Lung (tissue), 12 donors: ENCODE measurements around the gene TRAPPC12. TPM values are rescaled to one million over a fixed set of nuclear protein-coding genes. Genes with fewer than 3 reads are reported as not detected.

Experiments used
- ATAC-seq: fragments of 200-7000 bp; cut with Tn5 transposase; one replicate; pipeline ENCODE4 v1.9.1; 2020; ENCODE audit warnings: moderate number of reproducible peaks; ENCODE audit not compliant: insufficient read depth, low FRiP score
- DNase-seq, 3 donors: peaks; one replicate each; pipeline ENCODE4 v3.0.0-alpha.2; 2013 to 2017
- H3K27ac ChIP-seq, 2 donors: one replicate each; pipeline ENCODE4 v1.5.1; 2013; ENCODE audit warnings: mild to moderate bottlenecking in 2 of 2, moderate library complexity in 2 of 2, control low read depth in 1 of 2, inconsistent platforms in 1 of 2, low read depth in 1 of 2, low read length in 1 of 2
- H3K27me3 ChIP-seq, 3 donors: one replicate each; pipeline ENCODE4 v1.5.1; 2013; ENCODE audit warnings: low read length in 2 of 3; ENCODE audit not compliant: control insufficient read depth in 3 of 3, insufficient read depth in 3 of 3
- H3K36me3 ChIP-seq, 4 donors: one replicate each; pipeline ENCODE4 v1.5.1; 2013; ENCODE audit warnings: low read length in 4 of 4, mild to moderate bottlenecking in 1 of 4, moderate library complexity in 1 of 4; ENCODE audit not compliant: control insufficient read depth in 4 of 4, insufficient read depth in 4 of 4
- H3K4me1 ChIP-seq, 5 donors: one replicate each; pipeline ENCODE4 v1.5.1; 2013; ENCODE audit warnings: low read length in 5 of 5, mild to moderate bottlenecking in 2 of 5, moderate library complexity in 1 of 5; ENCODE audit not compliant: control insufficient read depth in 5 of 5, insufficient read depth in 5 of 5
- H3K4me3 ChIP-seq: one replicate; pipeline ENCODE4 v1.5.1; 2013; ENCODE audit warnings: mild to moderate bottlenecking, control low read depth, moderate library complexity
- H3K9ac ChIP-seq, 2 donors: one replicate each; pipeline ENCODE4 v1.5.1; 2013; ENCODE audit warnings: low read length in 2 of 2, control low read depth in 1 of 2; ENCODE audit not compliant: insufficient read depth in 1 of 2
- H3K9me3 ChIP-seq, 4 donors: one replicate each; pipeline ENCODE4 v1.5.1; 2013; ENCODE audit warnings: low read length in 3 of 4, mild to moderate bottlenecking in 1 of 4, moderate library complexity in 1 of 4; ENCODE audit not compliant: control insufficient read depth in 4 of 4, insufficient read depth in 3 of 4
- WGBS, 2 donors: extraction: QIAGEN DNeasy Blood & Tissue Kit; methylation state at CpG; one replicate each; pipeline ENCODE4 v1.1.7; 2013; 5-methylcytosine and 5-hydroxymethylcytosine counted together
- polyA plus RNA-seq, 2 donors: library from polyadenylated mRNA; stranded (reverse); fragments of 200-250 nt; gene quantifications; one replicate each; pipeline ENCODE4 v1.2.1, GENCODE V29; 2013
- total RNA-seq, 2 donors: library from RNA; depleted of rRNA in 1 of 2; stranded (reverse); fragments of >200 nt in 1 of 2; gene quantifications; one replicate each; pipeline ENCODE4 v1.2.1, GENCODE V29; 2014 to 2021
- TF ChIP-seq, protein P1 (sequence below): IDR thresholded peaks from 2 replicates; pipeline ENCODE4 v1.5.1; 2012; ENCODE audit warnings: mild to moderate bottlenecking; ENCODE audit errors: control extremely low read depth, extremely low read depth
- donor health status: control.
- donor health status: control.
- donor health status: Bipolar disorder and iron deficiency.
- donor health status: healthy.
- donor health status: DM: yes; HTN: yes; CAD: no.

The TRAPPC12 gene
- total and polyA plus RNA-seq, 4 donors = 49.9 to 117 (median 91.0) TPM

DNA sequence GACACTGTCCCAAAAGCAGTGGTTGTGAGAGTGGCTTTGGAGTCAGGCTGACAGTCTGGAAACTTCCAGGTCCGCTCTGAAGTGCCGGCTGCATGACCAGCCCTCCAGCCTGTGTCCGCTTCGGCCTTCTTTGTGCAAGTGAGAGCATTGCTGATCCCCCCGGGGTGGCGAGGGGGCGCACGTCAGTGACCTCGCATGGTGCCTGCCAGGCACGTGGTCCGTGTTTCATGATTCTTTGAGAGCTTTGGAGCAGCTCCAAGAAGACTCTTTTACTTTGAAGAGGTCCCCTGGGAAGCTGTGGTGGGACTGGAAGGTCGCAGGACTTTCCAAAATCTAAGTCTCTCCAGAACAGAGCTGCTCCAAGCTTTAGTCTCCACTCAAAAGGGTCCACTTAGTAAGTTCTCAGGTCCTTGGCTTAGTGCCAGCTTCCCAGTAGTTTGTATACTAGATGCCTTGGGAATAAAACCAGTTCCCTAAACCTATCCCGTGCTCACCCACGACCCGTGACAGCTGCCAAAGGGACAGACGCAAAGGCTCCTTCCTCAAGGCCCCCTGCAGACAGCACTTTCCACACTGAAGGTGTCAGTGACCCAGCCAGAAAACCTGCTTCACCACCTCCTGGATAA lies 71.0 kb downstream of the TRAPPC12 start:
- H3K9me3 ChIP-seq = no peaks in the 10 kb centered on the region
- H3K27ac ChIP-seq = no peak overlapping the region
- TF ChIP-seq, protein P1, sequence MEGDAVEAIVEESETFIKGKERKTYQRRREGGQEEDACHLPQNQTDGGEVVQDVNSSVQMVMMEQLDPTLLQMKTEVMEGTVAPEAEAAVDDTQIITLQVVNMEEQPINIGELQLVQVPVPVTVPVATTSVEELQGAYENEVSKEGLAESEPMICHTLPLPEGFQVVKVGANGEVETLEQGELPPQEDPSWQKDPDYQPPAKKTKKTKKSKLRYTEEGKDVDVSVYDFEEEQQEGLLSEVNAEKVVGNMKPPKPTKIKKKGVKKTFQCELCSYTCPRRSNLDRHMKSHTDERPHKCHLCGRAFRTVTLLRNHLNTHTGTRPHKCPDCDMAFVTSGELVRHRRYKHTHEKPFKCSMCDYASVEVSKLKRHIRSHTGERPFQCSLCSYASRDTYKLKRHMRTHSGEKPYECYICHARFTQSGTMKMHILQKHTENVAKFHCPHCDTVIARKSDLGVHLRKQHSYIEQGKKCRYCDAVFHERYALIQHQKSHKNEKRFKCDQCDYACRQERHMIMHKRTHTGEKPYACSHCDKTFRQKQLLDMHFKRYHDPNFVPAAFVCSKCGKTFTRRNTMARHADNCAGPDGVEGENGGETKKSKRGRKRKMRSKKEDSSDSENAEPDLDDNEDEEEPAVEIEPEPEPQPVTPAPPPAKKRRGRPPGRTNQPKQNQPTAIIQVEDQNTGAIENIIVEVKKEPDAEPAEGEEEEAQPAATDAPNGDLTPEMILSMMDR = no peak
- WGBS, 2 donors = 66 to 79% methylated on average over 16 of the region's 16 CpGs
- peaks cover 0 to 32% (median 9%) of the 10 kb centered on the region in 5 donors for H3K4me1 ChIP-seq
- H3K27me3 ChIP-seq = no peaks in the 10 kb centered on the region
- no peak overlapping the region for H3K4me3 ChIP-seq
- peak overlapping the region in 1 of 2 donors; percentile 13 for H3K9ac ChIP-seq
- H3K36me3 ChIP-seq = peaks cover 0 to 32% (median 23%) of the 10 kb centered on the region in 4 donors
- ATAC-seq (no peak), DNase-seq (peak; percentile 29 to 64 (median 40))

DNA sequence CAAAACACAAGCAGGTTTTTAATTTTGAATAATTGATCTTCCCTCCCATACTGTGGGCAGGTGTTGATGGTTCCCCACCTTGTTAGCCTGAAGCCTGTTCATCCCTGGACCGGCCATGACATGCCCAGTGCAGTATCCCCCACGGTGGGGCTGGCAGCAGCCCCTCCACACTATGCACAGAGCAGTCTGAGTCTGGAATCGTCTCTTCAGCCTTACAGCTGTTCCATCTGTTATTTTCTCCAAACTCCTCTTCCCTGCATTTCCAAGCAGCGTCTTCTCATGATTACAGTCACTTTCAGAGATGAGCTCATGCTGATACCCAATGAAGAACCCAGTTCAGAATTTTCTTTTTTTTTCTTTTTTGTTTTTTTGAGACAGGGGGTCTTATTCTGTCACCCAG lies 71.7 kb downstream of the TRAPPC12 start:
- TF ChIP-seq, protein P1 = no peak
- H3K27me3 ChIP-seq = no peaks in the 10 kb centered on the region

DNA sequence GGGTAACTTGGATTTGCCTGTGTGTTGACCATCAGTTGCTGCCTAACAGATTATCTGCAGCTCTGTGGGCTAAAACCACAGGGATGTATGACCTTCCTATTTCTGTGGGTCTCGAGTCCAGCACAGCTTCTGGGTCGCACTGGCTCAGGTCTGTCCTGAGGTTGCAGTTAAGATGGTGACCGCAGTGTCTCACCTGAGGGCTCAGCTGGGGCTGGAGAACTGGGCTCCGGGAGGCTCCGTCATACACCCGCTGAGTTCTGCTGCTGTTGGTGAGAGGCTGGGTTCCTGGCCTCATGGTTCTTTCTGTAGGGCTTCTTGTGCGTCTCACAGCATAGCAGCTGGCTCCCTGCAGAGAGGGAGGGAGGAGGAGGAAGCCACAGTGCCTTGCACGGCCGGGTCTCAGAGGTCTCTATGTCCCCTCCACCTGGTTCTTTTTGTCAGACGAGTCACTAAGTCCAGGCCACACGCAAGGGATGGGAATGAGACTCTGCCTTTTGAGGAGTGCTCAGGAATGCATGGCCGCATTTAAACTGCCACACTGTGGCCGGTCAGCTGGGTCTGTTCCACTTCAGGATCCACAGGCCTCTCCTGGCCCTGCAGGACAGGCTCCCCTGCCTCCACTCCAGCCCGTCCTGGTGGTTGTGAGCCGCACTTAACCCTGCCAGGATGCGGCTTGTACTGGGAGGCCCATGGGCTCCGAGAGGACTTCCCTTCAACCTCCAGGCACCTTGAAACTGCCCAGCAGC lies 72.6 kb downstream of the TRAPPC12 start:
- Histone ChIP-seq H3K36me3 (peaks cover 0 to 24% (median 18%) of the 10 kb centered on the region in 4 donors), H3K9me3 (no peaks in the 10 kb centered on the region), H3K27ac (no peak overlapping the region), H3K27me3 (no peaks in the 10 kb centered on the region), H3K4me1 (peaks cover 0 to 32% (median 9%) of the 10 kb centered on the region in 5 donors), H3K4me3 (no peak overlapping the region), H3K9ac (no peak overlapping the region)
- TF ChIP-seq, protein P1 = no peak
- WGBS, 2 donors = 93 to 94% methylated on average over 17 of the region's 17 CpGs
- ATAC-seq = no peak
- DNase-seq = no peak

More for the DNA sequence above, 71.7 kb downstream of the TRAPPC12 start:
- H3K9me3 ChIP-seq = no peaks in the 10 kb centered on the region
- H3K4me3 ChIP-seq = no peak overlapping the region
- 93 to 99% methylated on average over 4 of the region's 4 CpGs for WGBS, 2 donors
- ATAC-seq = no peak
- no peak for DNase-seq
- peaks cover 0 to 27% (median 18%) of the 10 kb centered on the region in 4 donors for H3K36me3 ChIP-seq
- no peak overlapping the region for H3K9ac ChIP-seq
- no peak overlapping the region for H3K27ac ChIP-seq
- H3K4me1 ChIP-seq = peaks cover 0 to 32% (median 9%) of the 10 kb centered on the region in 5 donors
